ENCODE results near the gene VPS50. TPM values are rescaled to one million over a fixed set of nuclear protein-coding genes. Genes with fewer than 3 reads are reported as not detected.

VPS50 gene
- total RNA-seq, 4 donors from 2014 or later: 17.2 to 52.2 (median 34.3) TPM

DNA sequence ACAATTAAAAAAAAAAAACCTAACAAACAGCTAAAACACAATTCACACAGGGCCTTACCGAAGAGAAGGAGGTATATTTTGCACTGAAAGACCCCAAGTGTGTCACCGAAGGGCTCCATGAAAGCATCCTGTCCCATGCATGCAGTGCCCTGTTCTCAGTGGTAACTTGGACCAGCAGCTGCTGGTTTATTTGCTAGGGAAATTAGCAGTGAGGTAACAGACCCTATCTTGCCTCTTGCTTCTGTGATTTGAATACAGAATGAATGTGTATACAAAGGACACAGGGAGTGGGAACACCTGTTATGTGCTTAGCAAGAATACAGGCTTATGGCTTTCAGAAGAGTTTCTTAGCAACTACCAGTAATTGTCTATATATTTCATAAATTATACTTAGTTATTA, 5.9 kb upstream of the VPS50 start, which contains the start of gene HEPACAM2:
Gene HEPACAM2 (minus strand): TSS at position 160 of the 400 bp plus-strand sequence.
- no peak for ATAC-seq
- no peaks in the 10 kb centered on the region for H3K36me3 ChIP-seq
- intact Hi-C loops (cut with DNase I; ENCODE audit: low total_unique reads): no loop called here
- H3K4me1 ChIP-seq: peaks cover 3 to 5% of the 10 kb centered on the region in 2 donors
- H3K27ac ChIP-seq: no peak within 1 kb of the TSS
- no peak for DNase-seq
- TF ChIP-seq POLR2A (IDR thresholded peaks at IDR 0.05): no peak
- TF ChIP-seq, protein P1, sequence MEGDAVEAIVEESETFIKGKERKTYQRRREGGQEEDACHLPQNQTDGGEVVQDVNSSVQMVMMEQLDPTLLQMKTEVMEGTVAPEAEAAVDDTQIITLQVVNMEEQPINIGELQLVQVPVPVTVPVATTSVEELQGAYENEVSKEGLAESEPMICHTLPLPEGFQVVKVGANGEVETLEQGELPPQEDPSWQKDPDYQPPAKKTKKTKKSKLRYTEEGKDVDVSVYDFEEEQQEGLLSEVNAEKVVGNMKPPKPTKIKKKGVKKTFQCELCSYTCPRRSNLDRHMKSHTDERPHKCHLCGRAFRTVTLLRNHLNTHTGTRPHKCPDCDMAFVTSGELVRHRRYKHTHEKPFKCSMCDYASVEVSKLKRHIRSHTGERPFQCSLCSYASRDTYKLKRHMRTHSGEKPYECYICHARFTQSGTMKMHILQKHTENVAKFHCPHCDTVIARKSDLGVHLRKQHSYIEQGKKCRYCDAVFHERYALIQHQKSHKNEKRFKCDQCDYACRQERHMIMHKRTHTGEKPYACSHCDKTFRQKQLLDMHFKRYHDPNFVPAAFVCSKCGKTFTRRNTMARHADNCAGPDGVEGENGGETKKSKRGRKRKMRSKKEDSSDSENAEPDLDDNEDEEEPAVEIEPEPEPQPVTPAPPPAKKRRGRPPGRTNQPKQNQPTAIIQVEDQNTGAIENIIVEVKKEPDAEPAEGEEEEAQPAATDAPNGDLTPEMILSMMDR (IDR thresholded peaks at IDR 0.05 in 4 of 5, conservative IDR thresholded peaks at IDR 0.05 in 1 of 5): no peak
- H3K27me3 ChIP-seq: no peaks in the 10 kb centered on the region
- no peak within 1 kb of the TSS for H3K4me3 ChIP-seq
- in situ Hi-C loops (cut with MboI; ENCODE audit: low sequenced_read_pairs in 4 of 4): loop anchor here in 1 of 4 donors (25.0 kb wide), 1 partner anchor 786 kb away; the partner anchor contains the start of gene BET1
- H3K9me3 ChIP-seq: no peaks in the 10 kb centered on the region

DNA sequence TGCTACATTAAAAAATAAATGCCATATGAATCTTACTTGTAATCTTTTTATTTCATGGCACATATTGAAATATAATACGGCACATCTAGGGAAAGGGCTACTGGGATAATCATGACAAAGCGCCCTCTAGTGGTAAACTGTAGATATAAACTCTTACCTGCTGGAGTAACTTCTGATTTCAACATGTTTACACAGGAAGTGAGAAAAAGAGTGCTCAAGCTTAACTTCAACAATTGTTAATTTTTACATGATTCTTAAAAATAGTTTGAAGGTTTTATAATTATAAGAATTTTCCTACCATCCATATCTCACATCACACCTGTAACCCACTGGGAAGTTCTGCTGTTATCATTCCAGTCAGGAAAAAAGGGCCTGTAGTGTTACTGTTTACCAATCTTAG, 3.9 kb upstream of the VPS50 start:
- H3K36me3 ChIP-seq: no peaks in the 10 kb centered on the region
- in situ Hi-C loops (cut with MboI; ENCODE audit: low sequenced_read_pairs in 4 of 4): loop anchor here in 1 of 4 donors (25.0 kb wide), 1 partner anchor 784 kb away; the partner anchor contains the start of gene BET1
- H3K27me3 ChIP-seq: no peaks in the 10 kb centered on the region
- ATAC-seq (no peak), DNase-seq (no peak)
- intact Hi-C loops (cut with DNase I; ENCODE audit: low total_unique reads): no loop called here
- H3K4me3 ChIP-seq: no peak overlapping the region
- H3K4me1 ChIP-seq: peaks cover 14 to 16% of the 10 kb centered on the region in 2 donors
- no peaks in the 10 kb centered on the region for H3K9me3 ChIP-seq
- TF ChIP-seq, protein P1 (IDR thresholded peaks at IDR 0.05 in 4 of 5, conservative IDR thresholded peaks at IDR 0.05 in 1 of 5): peak; percentile 42 to 74 (median 61)
- TF ChIP-seq POLR2A (IDR thresholded peaks at IDR 0.05): no peak
- H3K27ac ChIP-seq: no peak overlapping the region

DNA sequence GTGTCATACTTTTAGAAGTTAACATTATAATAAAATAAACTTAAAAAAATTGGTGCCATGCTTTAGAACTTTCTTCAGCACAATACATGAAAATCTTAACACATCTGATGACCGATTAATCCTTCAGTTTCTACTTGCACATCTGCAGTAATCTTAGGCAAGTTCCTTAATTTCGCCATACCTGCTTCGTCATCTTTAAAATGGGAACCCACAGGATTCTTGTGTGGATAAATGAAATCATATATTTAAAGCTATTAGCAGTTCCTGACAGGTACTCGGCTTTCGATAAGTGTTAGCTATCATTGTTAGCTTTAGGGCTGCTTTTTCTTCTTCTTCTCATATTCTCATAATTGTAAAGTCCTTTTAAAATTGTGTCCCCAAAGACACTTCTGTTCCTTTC, 907 bp upstream of the VPS50 start:
- ATAC-seq (no peak), DNase-seq (no peak)
- Histone ChIP-seq H3K27ac (peak overlapping the region in 2 of 4 donors; percentile 84 to 86), H3K4me3 (peak overlapping the region; percentile 76 to 92 (median 80)), H3K9me3 (no peaks in the 10 kb centered on the region), H3K36me3 (no peaks in the 10 kb centered on the region), H3K27me3 (no peaks in the 10 kb centered on the region), H3K4me1 (peaks cover 19 to 25% of the 10 kb centered on the region in 2 donors)
- intact Hi-C loops (cut with DNase I; ENCODE audit: low total_unique reads): no loop called here
- TF ChIP-seq POLR2A (IDR thresholded peaks at IDR 0.05): no peak
- TF ChIP-seq, protein P1 (IDR thresholded peaks at IDR 0.05 in 4 of 5, conservative IDR thresholded peaks at IDR 0.05 in 1 of 5): no peak
- in situ Hi-C loops (cut with MboI; ENCODE audit: low sequenced_read_pairs in 4 of 4): loop anchor here in 1 of 4 donors (25.0 kb wide), 1 partner anchor 781 kb away; the partner anchor contains the start of gene BET1

DNA sequence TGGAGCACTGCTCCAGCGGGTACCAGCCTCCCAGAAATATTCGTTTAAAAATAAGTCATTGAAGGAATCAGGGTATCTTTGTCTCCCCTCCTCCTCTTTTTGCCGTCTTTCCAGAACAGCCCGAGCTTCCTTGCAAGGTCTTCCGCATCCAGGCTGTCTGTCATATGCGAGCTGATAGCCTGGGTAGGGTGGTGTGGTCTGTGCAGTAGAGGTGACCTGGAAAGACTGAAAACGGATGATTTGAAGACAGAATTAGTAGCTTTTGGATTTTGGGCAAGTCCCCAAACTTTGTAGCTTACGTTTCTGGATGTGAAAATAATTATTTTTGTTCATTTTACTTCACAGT, 480 bp downstream of the VPS50 start:
- TF ChIP-seq, protein P1 (IDR thresholded peaks at IDR 0.05 in 4 of 5, conservative IDR thresholded peaks at IDR 0.05 in 1 of 5): no peak
- no peak for TF ChIP-seq POLR2A (IDR thresholded peaks at IDR 0.05)
- H3K4me3 ChIP-seq: peak overlapping the region; percentile 76 to 92 (median 80)
- ATAC-seq (no peak), DNase-seq (no peak)
- intact Hi-C loops (cut with DNase I; ENCODE audit: low total_unique reads) (no loop called here), in situ Hi-C loops (cut with MboI; ENCODE audit: low sequenced_read_pairs in 4 of 4) (loop anchor here in 1 of 4 donors (25.0 kb wide), 1 partner anchor 780 kb away; the partner anchor contains the start of gene BET1)
- H3K27me3 ChIP-seq: no peaks in the 10 kb centered on the region
- H3K9me3 ChIP-seq: no peaks in the 10 kb centered on the region
- H3K36me3 ChIP-seq: no peaks in the 10 kb centered on the region
- H3K4me1 ChIP-seq: peaks cover 19 to 25% of the 10 kb centered on the region in 2 donors
- H3K27ac ChIP-seq: peak overlapping the region; percentile 79 to 86 (median 85)

All from gastrocnemius medialis (tissue), 4 donors.